ENCODE results near the gene MPV17. TPM values are rescaled to one million over a fixed set of nuclear protein-coding genes. Genes with fewer than 3 reads are reported as not detected.

The MPV17 gene
- total and polyA plus RNA-seq, 9 of the 15 experiments (the other 6 are each of a cell fraction or from before 2014, with no cell fraction given): 54.7 to 140 (median 70.2) TPM

DNA sequence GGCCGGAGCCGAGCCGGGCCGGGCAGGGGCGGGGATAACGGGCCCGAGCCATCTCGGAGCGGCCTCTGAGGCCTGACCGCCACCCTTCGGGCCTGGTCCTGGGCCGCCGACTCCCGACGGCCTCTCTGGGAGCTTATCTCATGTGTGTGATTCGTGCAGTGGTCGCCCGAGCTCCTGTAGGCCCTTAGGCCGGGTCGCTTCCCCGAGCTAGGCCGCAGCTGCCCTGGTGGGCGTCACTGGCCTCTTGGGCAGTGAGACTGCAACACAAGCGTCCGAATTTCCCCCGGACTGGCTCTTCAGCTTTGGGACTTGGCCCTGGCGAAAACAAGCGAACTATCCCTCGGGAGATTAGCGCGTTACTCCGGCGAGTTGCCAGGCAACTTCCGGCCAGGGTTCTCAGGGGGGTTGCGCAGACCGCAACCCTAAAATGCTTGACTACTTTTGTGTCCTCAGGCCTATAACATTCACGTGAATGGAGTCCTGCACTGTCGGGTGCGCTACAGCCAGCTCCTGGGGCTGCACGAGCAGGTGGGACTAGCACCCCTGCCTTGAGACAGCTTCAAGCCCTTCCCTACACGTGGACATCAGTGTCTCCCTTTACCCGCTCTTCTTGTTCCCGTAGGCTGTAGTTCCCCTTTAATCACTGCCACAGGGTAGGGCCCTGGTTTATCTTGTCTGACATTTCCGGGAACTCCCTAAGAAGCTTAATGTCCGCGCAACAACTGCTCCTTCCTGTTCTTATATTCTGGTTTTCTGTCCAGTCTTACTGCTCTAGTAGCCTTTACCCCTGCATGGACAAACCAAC, 48.1 kb upstream of the MPV17 start (continued):
- TF ChIP-seq, protein P1, sequence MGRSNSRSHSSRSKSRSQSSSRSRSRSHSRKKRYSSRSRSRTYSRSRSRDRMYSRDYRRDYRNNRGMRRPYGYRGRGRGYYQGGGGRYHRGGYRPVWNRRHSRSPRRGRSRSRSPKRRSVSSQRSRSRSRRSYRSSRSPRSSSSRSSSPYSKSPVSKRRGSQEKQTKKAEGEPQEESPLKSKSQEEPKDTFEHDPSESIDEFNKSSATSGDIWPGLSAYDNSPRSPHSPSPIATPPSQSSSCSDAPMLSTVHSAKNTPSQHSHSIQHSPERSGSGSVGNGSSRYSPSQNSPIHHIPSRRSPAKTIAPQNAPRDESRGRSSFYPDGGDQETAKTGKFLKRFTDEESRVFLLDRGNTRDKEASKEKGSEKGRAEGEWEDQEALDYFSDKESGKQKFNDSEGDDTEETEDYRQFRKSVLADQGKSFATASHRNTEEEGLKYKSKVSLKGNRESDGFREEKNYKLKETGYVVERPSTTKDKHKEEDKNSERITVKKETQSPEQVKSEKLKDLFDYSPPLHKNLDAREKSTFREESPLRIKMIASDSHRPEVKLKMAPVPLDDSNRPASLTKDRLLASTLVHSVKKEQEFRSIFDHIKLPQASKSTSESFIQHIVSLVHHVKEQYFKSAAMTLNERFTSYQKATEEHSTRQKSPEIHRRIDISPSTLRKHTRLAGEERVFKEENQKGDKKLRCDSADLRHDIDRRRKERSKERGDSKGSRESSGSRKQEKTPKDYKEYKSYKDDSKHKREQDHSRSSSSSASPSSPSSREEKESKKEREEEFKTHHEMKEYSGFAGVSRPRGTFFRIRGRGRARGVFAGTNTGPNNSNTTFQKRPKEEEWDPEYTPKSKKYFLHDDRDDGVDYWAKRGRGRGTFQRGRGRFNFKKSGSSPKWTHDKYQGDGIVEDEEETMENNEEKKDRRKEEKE (IDR thresholded peaks at IDR 0.05; ENCODE audit: borderline replicate concordance in 1 of 2, control insufficient read depth in 1 of 2, low read depth in 2 of 2, low read length in 1 of 2): 0 out of 4 replicates have a peak, but pooled peaks of 1 of the 2 experiments have one; percentile 47
- TF ChIP-seq EGR1 (conservative IDR thresholded peaks at IDR 0.05) (no peak; the same call in 1 of the 2 replicates), GABPA (tag; conservative IDR thresholded peaks at IDR 0.05; ENCODE audit: low read depth) (peak; percentile 73), PHB (CRISPR knock-in tag; IDR thresholded peaks at IDR 0.05) (0 out of 2 replicates have a peak, but pooled peaks have one; percentile 20), ZBTB1 (CRISPR knock-in tag; IDR thresholded peaks at IDR 0.05; ENCODE audit: borderline replicate concordance, low read depth) (0 out of 2 replicates have a peak, but pooled peaks have one; percentile 56), ID3 (CRISPR knock-in tag; IDR thresholded peaks at IDR 0.05) (no peak), ID3 (tag; IDR thresholded peaks at IDR 0.05) (peak; percentile 74; the same call in 1 of the 2 replicates), CCAR2 (IDR thresholded peaks at IDR 0.05; ENCODE audit: low read depth, low read length) (no peak), ZNF217 (CRISPR knock-in tag; IDR thresholded peaks at IDR 0.05) (0 out of 2 replicates have a peak, but pooled peaks have one; percentile 50), SREBF2 (CRISPR knock-in tag; IDR thresholded peaks at IDR 0.05) (peak; percentile 56; the same call in 1 of the 2 replicates), SAP30 (IDR thresholded peaks at IDR 0.05; ENCODE audit: borderline replicate concordance, insufficient read depth, low read depth, low read length, poor library complexity, severe bottlenecking) (peak; percentile 76)
- TF ChIP-seq, protein P2, sequence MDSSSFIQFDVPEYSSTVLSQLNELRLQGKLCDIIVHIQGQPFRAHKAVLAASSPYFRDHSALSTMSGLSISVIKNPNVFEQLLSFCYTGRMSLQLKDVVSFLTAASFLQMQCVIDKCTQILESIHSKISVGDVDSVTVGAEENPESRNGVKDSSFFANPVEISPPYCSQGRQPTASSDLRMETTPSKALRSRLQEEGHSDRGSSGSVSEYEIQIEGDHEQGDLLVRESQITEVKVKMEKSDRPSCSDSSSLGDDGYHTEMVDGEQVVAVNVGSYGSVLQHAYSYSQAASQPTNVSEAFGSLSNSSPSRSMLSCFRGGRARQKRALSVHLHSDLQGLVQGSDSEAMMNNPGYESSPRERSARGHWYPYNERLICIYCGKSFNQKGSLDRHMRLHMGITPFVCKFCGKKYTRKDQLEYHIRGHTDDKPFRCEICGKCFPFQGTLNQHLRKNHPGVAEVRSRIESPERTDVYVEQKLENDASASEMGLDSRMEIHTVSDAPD (CRISPR knock-in tag; IDR thresholded peaks at IDR 0.05): no peak

Data from K562 (cell line).